ENCODE measurements around the gene SPOCD1. TPM values are rescaled to one million over a fixed set of nuclear protein-coding genes. Genes with fewer than 3 reads are reported as not detected.

The SPOCD1 gene
- total and polyA plus RNA-seq, 2 of the 4 experiments (the other 2 are of a cell fraction): 59.7 to 132 TPM

- no peak for TF ChIP-seq ELK1 (IDR thresholded peaks at IDR 0.05; ENCODE audit: borderline replicate concordance, low read depth, low read length)
Measured at GRCh38 chr1:31828926-31829690, 13.3 kb upstream of the SPOCD1 start (continued).

GRCh38 chr1:31828341-31828740, 12.5 kb upstream of the SPOCD1 start:
- no peaks in the 10 kb centered on the region for H4K20me1 ChIP-seq (ENCODE audit: insufficient read depth, low read length)
- dilution Hi-C loops (cut with HindIII; ENCODE audit: low sequenced_read_pairs, unreplicated experiment): no loop called here
- H2BK120ac ChIP-seq (ENCODE audit: low read depth, low read length): no peak overlapping the region
- 65% methylated on average over 7 of the region's 8 CpGs; no CpG with 5 or more reads in 1 of the 2 experiments for WGBS, 2 experiments (ENCODE audit: extremely low coverage in 2 of 2, insufficient read length in 1 of 2)
- no peak overlapping the region for H3K27ac ChIP-seq (ENCODE audit: insufficient read depth, low read length)
- H3K79me1 ChIP-seq (ENCODE audit: low read depth in 1 of 2, low read length in 2 of 2): no peaks in the 10 kb centered on the region
- H3K14ac ChIP-seq (replicated peaks; ENCODE audit: low read depth, low read length): no peak overlapping the region
- H3K9me3 ChIP-seq (ENCODE audit: control insufficient read depth, insufficient read depth, low read length): no peaks in the 10 kb centered on the region
- H2BK20ac ChIP-seq (ENCODE audit: low read depth, low read length): no peak overlapping the region
- in situ Hi-C loops (cut with MboI; ENCODE audit: low sequenced_read_pairs): no loop called here
- H3K56ac ChIP-seq (ENCODE audit: extremely low read depth, insufficient read depth, low read length): no peak overlapping the region
- POLR2A ChIA-PET (ENCODE audit: unreplicated experiment): no interaction called here
- no peak overlapping the region for H2BK5ac ChIP-seq (ENCODE audit: low read depth, low read length, poor library complexity, severe bottlenecking)
- H3K23ac ChIP-seq (ENCODE audit: low read depth, low read length): no peak overlapping the region
- intact Hi-C loops (cut with micrococcal nuclease): loop anchor here (10.0 kb wide), 1 partner anchor 46 kb away; no protein-coding TSS in a partner anchor
- H3K36me3 ChIP-seq (ENCODE audit: control insufficient read depth, insufficient read depth, low read length): no peaks in the 10 kb centered on the region
- no peak overlapping the region for H2AFZ ChIP-seq (replicated peaks; ENCODE audit: low read length, poor library complexity)
- no peak overlapping the region for H2BK15ac ChIP-seq (ENCODE audit: low read depth, low read length)
- peaks cover 10% of the 10 kb centered on the region for H3K27me3 ChIP-seq (ENCODE audit: control insufficient read depth, insufficient read depth, low read length)
- DNase-seq (no peak), ATAC-seq (ENCODE audit: low read depth) (no peak)
- no peak overlapping the region for H2AK5ac ChIP-seq (ENCODE audit: low read depth, low read length)
- no peak overlapping the region for H3K4me2 ChIP-seq (ENCODE audit: low read depth, low read length)
- no peak overlapping the region for H3K4me3 ChIP-seq (ENCODE audit: insufficient read depth, low read depth, low read length)
- no TSS peak for BruUV-seq (replicated peaks)
- no peak overlapping the region for H4K91ac ChIP-seq (ENCODE audit: insufficient read depth, low read depth, low read length)
- no peak overlapping the region for H4K5ac ChIP-seq (ENCODE audit: low read depth, low read length)
- H3K4ac ChIP-seq (ENCODE audit: low read depth, low read length): no peak overlapping the region
- no peak overlapping the region for H3K18ac ChIP-seq (ENCODE audit: low read depth, low read length)
- H2AK9ac ChIP-seq (replicated peaks; ENCODE audit: low read depth, low read length, poor library complexity): no peak overlapping the region
- CTCF ChIA-PET: interaction anchor here (1.4 kb wide), 1 partner anchor 13 kb away, joined by 6 read pairs; the partner anchor contains the start of gene SPOCD1
- no peak overlapping the region for H3K9ac ChIP-seq (ENCODE audit: low read depth, low read length)
- peaks cover 3% of the 10 kb centered on the region; the same call in 1 of the 2 replicates for H3K9me1 ChIP-seq (ENCODE audit: insufficient read depth, low read length)
- H3K4me1 ChIP-seq (ENCODE audit: control insufficient read depth, insufficient read depth, low read length): peaks cover 7% of the 10 kb centered on the region
- H4K8ac ChIP-seq (ENCODE audit: low read depth in 2 of 2, low read length in 2 of 2): no peak overlapping the region
- TF ChIP-seq FOS (IDR thresholded peaks at IDR 0.05; ENCODE audit: low read depth, low read length) (no peak), ELK1 (IDR thresholded peaks at IDR 0.05; ENCODE audit: borderline replicate concordance, low read depth, low read length) (no peak), POLR2A (IDR thresholded peaks at IDR 0.05; ENCODE audit: low read depth, low read length) (no peak), SMC3 (IDR thresholded peaks at IDR 0.05; ENCODE audit: low read depth, low read length) (no peak), MAZ (IDR thresholded peaks at IDR 0.05; ENCODE audit: borderline replicate concordance, low read depth, low read length) (no peak), MAFK (IDR thresholded peaks at IDR 0.05; ENCODE audit: low read depth, low read length) (no peak), CHD1 (IDR thresholded peaks at IDR 0.05; ENCODE audit: low read depth, low read length) (no peak), USF2 (IDR thresholded peaks at IDR 0.05; ENCODE audit: low read depth, low read length) (no peak), CEBPB (IDR thresholded peaks at IDR 0.05; ENCODE audit: low read depth, low read length) (no peak), BHLHE40 (IDR thresholded peaks at IDR 0.05; ENCODE audit: low read depth, low read length) (no peak)
